Esophagus squamous epithelium (tissue), 5 donors: Measurements from ENCODE around the gene PSMG1. TPM values are rescaled to one million over a fixed set of nuclear protein-coding genes. Genes with fewer than 3 reads are reported as not detected.

Source experiments
- DNase-seq: peaks from one replicate; lab custom pipeline; 2025; lab: John Stamatoyannopoulos, UW
- H3K27ac ChIP-seq, 4 donors: fragments of 200-600 bp; sonication (generic); one replicate each; pipeline ENCODE4 v1.5.1; 2016 to 2019; ENCODE audit warnings: mild to moderate bottlenecking in 1 of 4
- H3K27me3 ChIP-seq, 4 donors: fragments of 200-600 bp; sonication (generic); 1 replicate in 3 of 4; 2 replicates in 1 of 4; pipeline versions ENCODE4 v1.5.1 to v1.6.0; 2017 to 2021; ENCODE audit warnings: antibody characterized with exemption in 1 of 4
- H3K36me3 ChIP-seq, 3 donors: fragments of 200-600 bp; sonication (generic); one replicate each; pipeline ENCODE4 v1.5.1; 2016 to 2019
- H3K4me1 ChIP-seq, 3 donors: fragments of 200-600 bp; sonication (generic); one replicate each; pipeline ENCODE4 v1.5.1; 2017 to 2019
- H3K4me3 ChIP-seq, 4 donors: fragments of 200-600 bp; sonication (generic); 1 replicate in 3 of 4; 2 replicates in 1 of 4; pipeline ENCODE4 v1.5.1; 2016 to 2019; ENCODE audit warnings: mild to moderate bottlenecking in 2 of 4, moderate library complexity in 1 of 4
- H3K9me3 ChIP-seq, 3 donors: fragments of 200-600 bp; sonication (generic); one replicate each; pipeline ENCODE4 v1.5.1; 2016 to 2019
- CTCF ChIP-seq, 6 experiments: fragments of 450-650 bp in 4 of 6; fragments of 200-600 bp in 2 of 6; sonication (generic) in 2 of 6; IDR thresholded peaks; one replicate each; pipeline ENCODE4 v1.5.1; 2016 to 2019; ENCODE audit warnings: antibody characterized with exemption in 6 of 6, mild to moderate bottlenecking in 4 of 6, moderate library complexity in 4 of 6
- POLR2A ChIP-seq, 4 donors: fragments of 450-650 bp; IDR thresholded peaks; one replicate each; pipeline ENCODE4 v1.6.1; 2017; ENCODE audit warnings: antibody characterized with exemption in 4 of 4, mild to moderate bottlenecking in 4 of 4, moderate library complexity in 3 of 4
- WGBS, 2 donors: methylation state at CpG; one replicate each; pipeline ENCODE4 v1.1.5; 2018; 5-methylcytosine and 5-hydroxymethylcytosine counted together
- intact Hi-C: fragments of 100-400 bp; cut with DNase I; formaldehyde crosslinking; loops from one replicate; pipeline ENCODE4 v1.15.0; 2022
- total RNA-seq, 4 donors: library from RNA; depleted of rRNA; stranded (reverse); fragments of >200 nt; gene quantifications; one replicate each; pipeline ENCODE4 v1.1.0, GENCODE V29; 2016
- donor health status: DM: yes; HTN: yes; CAD: no.

Gene PSMG1
- total RNA-seq, 4 donors from 2014 or later: 33.8 to 56.5 (median 45.8) TPM

DNA sequence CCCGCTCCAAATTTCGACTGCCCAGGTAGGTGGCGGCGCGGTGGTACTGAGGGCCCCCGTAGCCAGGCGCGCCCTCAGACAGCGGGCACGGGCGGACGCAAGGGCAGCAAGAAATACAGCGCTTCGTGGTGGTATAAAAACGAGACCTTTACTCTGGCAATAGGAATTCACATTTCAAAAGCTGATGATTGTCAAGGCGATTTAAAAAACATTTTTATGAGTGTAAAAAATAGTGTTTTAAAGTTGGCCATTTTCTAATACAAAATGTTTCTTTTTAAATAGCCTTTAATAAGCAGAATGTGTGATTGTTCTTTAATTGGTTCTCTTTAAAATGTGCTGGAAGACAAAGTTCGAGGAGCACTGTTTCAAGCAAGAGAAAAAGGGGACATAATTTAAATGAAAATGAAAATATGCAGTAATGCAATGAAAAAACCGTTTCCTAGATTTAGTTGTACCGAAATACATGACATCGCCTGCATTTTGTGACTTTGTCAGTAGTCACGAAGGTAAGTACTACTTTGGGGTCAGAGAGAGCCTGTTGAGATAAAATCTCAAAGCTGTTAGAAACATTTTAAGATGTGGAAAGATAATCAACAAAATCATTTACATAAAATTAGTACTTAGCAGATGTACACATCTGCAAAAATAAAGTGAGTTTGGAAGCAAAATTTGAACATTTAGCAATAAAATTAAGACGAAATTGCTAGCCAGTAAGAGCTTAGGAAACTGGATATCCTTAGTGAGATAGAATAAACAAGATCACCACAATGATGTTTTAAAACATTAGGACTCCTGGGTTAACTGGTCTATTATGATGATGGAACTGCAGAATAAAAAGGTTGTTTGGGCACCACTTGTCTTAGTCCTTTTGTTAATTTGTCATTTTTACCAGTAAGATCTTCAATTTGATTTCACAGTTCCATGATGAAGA lies 1.1 kb upstream of the PSMG1 start:
- TF ChIP-seq POLR2A (IDR thresholded peaks at IDR 0.05): peak in 1 of 4 donors; percentile 34
- TF ChIP-seq CTCF (IDR thresholded peaks at IDR 0.05): no peak

DNA sequence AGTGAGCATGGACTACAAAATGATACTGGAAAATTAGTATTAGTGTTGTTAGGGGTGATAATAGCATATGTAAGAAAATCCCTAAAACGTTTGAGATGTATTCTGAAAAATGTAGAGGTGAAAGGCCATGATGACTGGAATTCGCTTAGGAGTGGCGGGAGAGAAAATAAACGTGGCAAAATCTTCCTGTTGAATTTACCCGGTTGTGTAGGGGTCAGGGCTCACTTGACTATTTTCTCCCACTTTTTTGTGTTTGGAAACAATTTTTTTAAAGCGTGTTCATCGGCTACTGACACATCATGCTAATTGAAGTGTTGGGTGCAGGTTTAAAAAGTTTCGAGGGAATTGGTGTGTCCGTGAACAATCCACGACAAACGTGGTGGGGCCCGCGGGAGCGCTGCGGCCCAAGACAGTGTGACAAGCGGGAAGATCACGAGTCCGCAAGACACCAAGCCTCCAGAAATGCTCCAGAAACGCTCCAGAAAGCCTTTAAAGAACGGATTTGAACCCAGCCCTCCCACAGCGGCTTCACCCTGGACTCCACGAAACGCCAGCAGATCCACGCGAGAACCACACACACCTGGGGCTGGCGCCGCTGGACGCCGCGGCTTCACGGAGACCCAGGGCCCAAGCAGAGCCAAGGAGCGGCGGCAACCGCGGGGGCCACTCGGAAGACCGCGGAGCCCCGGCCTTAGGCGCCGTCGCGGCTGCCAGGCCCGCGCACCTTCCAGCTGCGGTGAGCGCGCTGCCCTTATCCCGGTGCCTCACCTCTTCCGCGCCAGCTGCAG lies 573 bp downstream of the PSMG1 start:
- Histone ChIP-seq H3K27ac (peak overlapping the region; percentile 90 to 98 (median 95)), H3K4me3 (peak overlapping the region; percentile 65 to 97 (median 86)), H3K9me3 (no peaks in the 10 kb centered on the region), H3K36me3 (peaks cover 0 to 24% (median 5%) of the 10 kb centered on the region in 3 donors), H3K27me3 (no peaks in the 10 kb centered on the region), H3K4me1 (peaks cover 7 to 52% (median 16%) of the 10 kb centered on the region in 3 donors)
- intact Hi-C loops: no loop called here
- 0 to 2% methylated on average over 37 to 40 of the region's 51 CpGs for WGBS, 2 donors
- no peak for DNase-seq
- no peak for TF ChIP-seq CTCF (IDR thresholded peaks at IDR 0.05)
- no peak for TF ChIP-seq POLR2A (IDR thresholded peaks at IDR 0.05)

More for the DNA sequence above, 1.1 kb upstream of the PSMG1 start:
- Histone ChIP-seq H3K4me1 (peaks cover 7 to 55% (median 16%) of the 10 kb centered on the region in 3 donors), H3K9me3 (no peaks in the 10 kb centered on the region), H3K4me3 (peak overlapping the region; percentile 65 to 97 (median 86)), H3K27me3 (no peaks in the 10 kb centered on the region), H3K36me3 (peaks cover 0 to 11% (median under 1%) of the 10 kb centered on the region in 3 donors), H3K27ac (peak overlapping the region; percentile 90 to 98 (median 95))
- intact Hi-C loops: no loop called here
- 3 to 5% methylated on average over 14 to 17 of the region's 22 CpGs for WGBS, 2 donors
- no peak for DNase-seq

DNA sequence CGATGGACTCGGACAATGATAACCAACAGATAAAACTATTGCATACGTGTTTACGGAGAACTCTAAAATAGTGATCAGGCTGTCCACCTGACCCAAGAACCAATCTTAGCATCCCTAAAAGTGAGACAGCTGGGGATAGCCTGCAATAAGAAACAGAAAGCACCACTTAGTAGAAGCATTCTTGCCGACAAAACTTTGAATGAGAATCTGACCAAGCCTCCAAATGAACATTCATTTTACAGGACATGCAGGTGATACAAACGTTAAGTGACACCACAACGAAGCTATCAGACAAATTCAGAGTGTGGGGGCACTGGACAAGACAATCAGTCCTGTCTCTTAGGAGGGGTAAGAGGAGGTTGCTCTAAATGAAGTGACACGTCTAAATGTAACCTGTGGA lies 1.2 kb downstream of the PSMG1 start:
- intact Hi-C loops: no loop called here
- peak overlapping the region in 1 of 4 donors; percentile 98 for H3K27ac ChIP-seq

DNA sequence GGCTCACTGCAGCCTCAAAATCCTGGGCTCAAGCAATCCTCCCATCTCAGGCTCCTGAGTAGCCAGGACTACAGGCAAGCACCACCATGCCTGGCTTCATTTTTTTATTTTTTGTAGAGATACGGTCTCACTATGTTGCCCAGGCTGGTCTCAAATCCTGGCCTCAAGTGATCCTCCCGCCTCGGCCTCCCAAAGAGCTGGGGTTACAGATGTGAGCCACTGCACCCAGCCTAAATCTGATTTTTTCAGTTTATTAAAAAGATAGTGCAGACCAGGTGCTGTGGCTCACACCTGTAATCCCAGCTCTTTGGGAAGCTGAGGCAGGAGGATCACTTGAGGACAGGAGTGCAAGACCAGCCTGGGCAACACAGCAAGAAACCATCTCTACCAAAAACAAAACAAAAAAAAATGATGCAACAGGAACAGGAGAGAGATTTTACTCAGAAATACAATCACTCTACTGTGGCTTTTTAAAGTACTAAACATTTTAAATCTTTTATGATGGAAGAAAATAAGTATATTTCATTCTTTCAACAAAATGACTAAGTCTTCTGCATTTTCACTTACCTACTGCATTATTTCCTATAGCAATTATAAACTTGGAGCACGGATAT lies 1.9 kb downstream of the PSMG1 start:
- Histone ChIP-seq H3K4me1 (peaks cover 7 to 39% (median 12%) of the 10 kb centered on the region in 3 donors), H3K27me3 (no peaks in the 10 kb centered on the region), H3K4me3 (no peak overlapping the region), H3K9me3 (no peaks in the 10 kb centered on the region), H3K27ac (no peak overlapping the region), H3K36me3 (peaks cover 0 to 35% (median 5%) of the 10 kb centered on the region in 3 donors)
- intact Hi-C loops: no loop called here
- 75 to 89% methylated on average over 4 of the region's 4 CpGs for WGBS, 2 donors
- no peak for DNase-seq
- TF ChIP-seq POLR2A (IDR thresholded peaks at IDR 0.05) (no peak), CTCF (IDR thresholded peaks at IDR 0.05) (no peak)

More for the DNA sequence above, 1.2 kb downstream of the PSMG1 start:
- Histone ChIP-seq H3K4me1 (peaks cover 7 to 46% (median 16%) of the 10 kb centered on the region in 3 donors), H3K36me3 (peaks cover 0 to 28% (median 5%) of the 10 kb centered on the region in 3 donors), H3K9me3 (no peaks in the 10 kb centered on the region), H3K4me3 (peak overlapping the region; percentile 65 to 97 (median 86)), H3K27me3 (no peaks in the 10 kb centered on the region)
- 36 to 50% methylated on average over 8 of the region's 8 CpGs for WGBS, 2 donors
- no peak for DNase-seq
- TF ChIP-seq CTCF (IDR thresholded peaks at IDR 0.05): no peak
- no peak for TF ChIP-seq POLR2A (IDR thresholded peaks at IDR 0.05)
